ENCODE measurements around the gene MAN1B1. TPM values are rescaled to one million over a fixed set of nuclear protein-coding genes. Genes with fewer than 3 reads are reported as not detected.

The MAN1B1 gene
- total RNA-seq, 1 donor from 2014 or later = 59.8 TPM

- Mint-ChIP-seq H3K4me1 (ENCODE audit: low read depth, unreplicated experiment) (peaks cover 17% of the 10 kb centered on the region), H3K9me3 (ENCODE audit: unreplicated experiment) (peaks cover 13% of the 10 kb centered on the region), H3K4me3 (ENCODE audit: unreplicated experiment) (peak overlapping the region; percentile 95), H3K27me3 (ENCODE audit: unreplicated experiment) (peaks cover 8% of the 10 kb centered on the region), H3K36me3 (ENCODE audit: unreplicated experiment) (peaks cover 6% of the 10 kb centered on the region), H3K27ac (ENCODE audit: unreplicated experiment) (peak overlapping the region; percentile 70)
- no peak for DNase-seq
- TF ChIP-seq CTCF (IDR thresholded peaks at IDR 0.05; ENCODE audit: partially characterized antibody, unreplicated experiment) = no peak
Observed at GRCh38 chr9:137087409-137087925, 682 bp downstream of the MAN1B1 start.

GRCh38 chr9:137088121-137088520 is 1.3 kb downstream of the MAN1B1 start:
- DNase-seq = no peak
- Mint-ChIP-seq H3K27me3 (ENCODE audit: unreplicated experiment) (peaks cover 8% of the 10 kb centered on the region), H3K4me3 (ENCODE audit: unreplicated experiment) (peak overlapping the region; percentile 95), H3K27ac (ENCODE audit: unreplicated experiment) (peak overlapping the region; percentile 70), H3K4me1 (ENCODE audit: low read depth, unreplicated experiment) (peaks cover 17% of the 10 kb centered on the region), H3K9me3 (ENCODE audit: unreplicated experiment) (peaks cover 13% of the 10 kb centered on the region), H3K36me3 (ENCODE audit: unreplicated experiment) (peaks cover 6% of the 10 kb centered on the region)
- no peak for TF ChIP-seq CTCF (IDR thresholded peaks at IDR 0.05; ENCODE audit: partially characterized antibody, unreplicated experiment)

- Mint-ChIP-seq H3K27ac (ENCODE audit: unreplicated experiment) (peak overlapping the region; percentile 66), H3K4me1 (ENCODE audit: low read depth, unreplicated experiment) (peaks cover 17% of the 10 kb centered on the region), H3K4me3 (ENCODE audit: unreplicated experiment) (peak overlapping the region; percentile 55), H3K36me3 (ENCODE audit: unreplicated experiment) (peaks cover 6% of the 10 kb centered on the region), H3K27me3 (ENCODE audit: unreplicated experiment) (peaks cover 8% of the 10 kb centered on the region), H3K9me3 (ENCODE audit: unreplicated experiment) (peaks cover 13% of the 10 kb centered on the region)
- no peak for TF ChIP-seq CTCF (IDR thresholded peaks at IDR 0.05; ENCODE audit: partially characterized antibody, unreplicated experiment)
- DNase-seq = no peak
Observed at GRCh38 chr9:137089232-137089947, 2.6 kb downstream of the MAN1B1 start.

GRCh38 chr9:137095664-137096517 is 9.1 kb downstream of the MAN1B1 start:
- Mint-ChIP-seq H3K9me3 (ENCODE audit: unreplicated experiment) (no peaks in the 10 kb centered on the region), H3K36me3 (ENCODE audit: unreplicated experiment) (no peaks in the 10 kb centered on the region), H3K27me3 (ENCODE audit: unreplicated experiment) (no peaks in the 10 kb centered on the region), H3K4me1 (ENCODE audit: low read depth, unreplicated experiment) (peaks cover 2% of the 10 kb centered on the region), H3K4me3 (ENCODE audit: unreplicated experiment) (no peak overlapping the region), H3K27ac (ENCODE audit: unreplicated experiment) (peak overlapping the region; percentile 55)
- no peak for TF ChIP-seq CTCF (IDR thresholded peaks at IDR 0.05; ENCODE audit: partially characterized antibody, unreplicated experiment)
- no peak for DNase-seq
